Measurements from ENCODE around the gene STEAP4.
A peak's percentile ranks its signal among the peaks of the same experiment; 100 is the strongest.

STEAP4 gene

GRCh38 chr7:88315522-88315921 is 8.8 kb upstream of the STEAP4 start:
- DNase-seq (ENCODE audit: low read depth, low spot score) = no peak
- H3K27ac ChIP-seq = no peak overlapping the region

DNA sequence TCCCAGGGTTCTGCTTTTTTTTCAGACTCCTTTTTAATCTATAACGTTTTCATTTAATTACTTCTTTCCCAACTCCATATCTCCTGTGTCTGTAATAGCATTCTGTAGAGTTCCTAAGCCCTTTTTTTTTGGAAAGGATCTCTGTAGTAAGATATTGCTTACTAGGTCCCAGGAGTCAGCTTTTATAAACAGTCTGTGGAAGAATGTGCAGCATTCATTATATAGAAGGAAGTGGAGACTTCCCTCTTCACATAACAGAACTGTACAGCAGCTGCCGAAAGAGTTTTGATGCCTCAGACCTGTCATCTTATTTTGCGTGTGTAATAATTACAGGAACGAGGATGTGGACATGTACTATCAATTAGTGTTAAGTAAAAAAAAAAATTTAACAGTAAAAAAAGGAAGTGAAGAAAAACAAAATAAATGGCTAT is 7.4 kb upstream of the STEAP4 start:
- no peak overlapping the region for H3K27ac ChIP-seq
- DNase-seq (ENCODE audit: low read depth, low spot score) = no peak

DNA sequence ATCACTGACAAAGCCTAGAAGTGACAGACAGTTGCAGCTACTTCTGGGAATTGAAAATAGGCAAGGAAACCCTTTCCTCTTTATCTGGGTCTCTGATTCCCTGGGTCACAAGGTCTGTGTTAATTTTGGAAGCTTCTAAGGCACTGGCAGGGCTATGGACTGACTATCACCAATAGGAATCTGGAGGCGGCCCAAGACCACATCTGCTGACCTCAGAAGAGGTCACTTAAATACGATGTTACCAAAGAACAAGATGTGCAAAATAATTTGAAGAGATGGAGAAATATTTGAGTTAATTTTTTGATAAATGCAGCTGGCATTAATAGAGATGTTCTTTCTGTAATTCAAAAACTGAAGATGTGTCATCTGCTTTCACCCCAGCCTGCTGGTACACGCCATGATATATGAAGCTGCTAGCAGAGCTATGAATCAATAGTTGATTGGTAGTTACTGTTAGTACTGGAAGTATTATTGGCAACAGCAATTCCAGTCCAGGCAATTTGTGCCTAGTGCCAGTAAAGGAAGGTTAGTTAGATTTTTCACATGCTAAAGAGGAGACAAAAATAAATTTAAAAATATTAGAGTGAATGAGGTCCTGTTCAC is 5.5 kb upstream of the STEAP4 start:
- no peak overlapping the region for H3K27ac ChIP-seq

GRCh38 chr7:88311675-88312036 is 5.0 kb upstream of the STEAP4 start:
- DNase-seq (ENCODE audit: low read depth, low spot score) = no peak
- no peak overlapping the region for H3K27ac ChIP-seq

More for the DNA sequence above, 5.5 kb upstream of the STEAP4 start:
- DNase-seq (ENCODE audit: low read depth, low spot score) = no peak

DNA sequence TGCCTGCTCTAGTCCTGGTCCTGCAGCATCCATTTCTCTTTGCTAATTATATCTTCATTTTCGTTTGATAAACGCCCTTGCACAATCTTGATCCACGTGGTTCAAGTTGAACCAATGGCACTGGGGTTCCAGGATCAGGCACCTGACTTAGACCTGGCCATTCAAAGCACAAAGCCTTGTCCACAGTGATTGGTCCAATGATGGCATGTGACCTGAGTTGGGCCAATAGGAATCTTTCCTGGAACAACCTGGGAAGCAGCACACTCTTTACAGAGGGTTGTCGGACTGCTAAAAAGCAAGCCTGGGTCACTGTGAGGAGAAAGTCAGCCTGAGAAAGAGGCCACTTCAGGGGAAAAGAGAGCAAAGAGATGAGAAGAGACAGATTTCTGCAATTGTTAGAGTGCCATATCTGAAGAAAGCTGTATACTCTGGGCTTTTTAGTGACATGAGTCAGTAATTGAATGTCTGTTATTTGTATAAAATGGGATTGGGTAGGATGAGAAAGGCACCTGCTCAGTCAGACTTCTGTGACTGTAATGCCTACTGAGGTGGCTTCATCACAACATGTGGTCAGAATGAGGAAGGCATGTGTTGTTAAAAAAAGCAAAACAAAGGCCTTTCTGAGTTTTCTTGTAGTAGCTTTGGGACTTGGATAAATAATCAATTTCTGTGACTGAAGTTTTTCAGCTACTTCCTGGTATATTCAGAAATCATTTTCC is 4.4 kb upstream of the STEAP4 start:
- no peak overlapping the region for H3K27ac ChIP-seq
- DNase-seq (ENCODE audit: low read depth, low spot score) = no peak

GRCh38 chr7:88309819-88310218 is 3.1 kb upstream of the STEAP4 start:
- no peak for DNase-seq (ENCODE audit: low read depth, low spot score)
- no peak overlapping the region for H3K27ac ChIP-seq

DNA sequence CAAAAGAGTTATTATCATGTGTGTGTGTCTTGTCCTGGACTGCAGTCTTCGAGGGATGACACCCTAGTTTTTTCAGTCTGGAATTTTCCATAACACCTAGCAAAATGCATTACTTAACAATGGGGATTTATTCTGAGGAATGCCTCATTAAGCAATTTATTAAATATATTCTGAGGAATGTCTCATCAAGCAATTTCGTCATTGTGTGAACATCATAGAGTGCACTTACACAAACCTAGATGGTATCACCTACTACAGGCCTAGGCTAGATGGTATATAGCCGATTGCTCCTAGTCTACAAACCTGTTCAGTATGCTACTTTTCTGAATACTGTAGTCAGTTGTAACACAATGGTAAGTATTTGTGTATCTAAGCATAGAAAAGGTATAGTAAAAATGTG is 1.1 kb upstream of the STEAP4 start:
- H3K27ac ChIP-seq = no peak overlapping the region
- no peak for DNase-seq (ENCODE audit: low read depth, low spot score)

DNA sequence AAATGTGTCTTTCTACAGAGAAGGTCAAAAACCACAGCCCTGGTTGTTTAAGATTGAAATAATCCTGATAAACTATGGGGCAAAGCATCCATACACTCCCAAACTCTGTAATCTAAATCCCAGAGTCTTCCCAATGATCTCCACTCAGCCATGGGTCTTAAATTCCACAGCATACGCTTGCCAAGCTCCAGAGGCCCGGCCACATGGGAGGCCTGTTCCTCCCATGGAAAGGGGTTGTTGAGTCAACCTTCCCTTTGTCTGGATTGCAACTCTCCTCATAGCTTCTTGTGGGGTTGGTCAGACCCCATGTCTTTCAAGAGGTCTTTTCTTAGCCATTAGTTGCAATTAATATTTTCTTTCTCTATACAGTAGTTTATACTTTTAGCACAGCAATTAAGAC is 718 bp upstream of the STEAP4 start:
- H3K27ac ChIP-seq = no peak overlapping the region
- no peak for DNase-seq (ENCODE audit: low read depth, low spot score)

DNA sequence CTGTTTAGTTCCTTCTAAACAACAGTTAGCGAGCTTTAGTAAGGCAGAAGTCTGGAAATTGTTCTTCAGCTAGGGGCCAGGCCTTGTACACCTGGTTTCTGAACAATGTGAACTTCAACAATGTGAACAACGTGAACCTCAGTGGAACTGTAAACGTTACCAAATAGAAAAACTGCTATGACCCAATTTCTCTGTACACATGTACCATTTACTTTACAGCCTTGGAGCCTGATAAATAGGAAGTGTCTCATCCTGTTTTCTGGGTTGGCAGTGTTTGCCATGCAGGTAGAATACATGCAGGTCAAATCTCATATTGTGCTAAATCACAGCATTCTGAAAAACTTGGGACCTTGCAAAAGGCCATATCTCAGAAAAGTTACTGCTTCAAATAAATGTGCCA is 1.6 kb downstream of the STEAP4 start:
- H3K27ac ChIP-seq = no peak overlapping the region
- no peak for DNase-seq (ENCODE audit: low read depth, low spot score)

DNA sequence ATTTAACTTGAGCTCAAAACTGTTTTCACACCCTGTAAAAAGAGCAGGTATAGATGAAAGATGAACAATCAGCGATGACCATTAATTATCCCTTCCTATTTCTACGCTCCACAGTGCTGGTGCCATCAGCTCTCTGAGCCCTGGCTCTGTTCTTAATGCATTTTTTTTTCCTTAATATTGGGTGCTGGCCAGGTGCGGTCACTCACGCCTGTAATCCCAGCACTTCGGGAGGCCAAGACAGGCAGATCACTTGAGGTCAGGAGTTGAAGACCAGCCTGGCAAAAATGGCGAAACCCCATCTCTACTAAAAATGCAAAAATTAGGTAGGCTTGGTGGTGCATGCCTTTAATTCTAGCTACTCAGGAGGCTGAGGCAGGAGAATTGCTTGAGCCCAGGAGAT is 4.2 kb downstream of the STEAP4 start:
- no peak for DNase-seq (ENCODE audit: low read depth, low spot score)
- no peak overlapping the region for H3K27ac ChIP-seq

- DNase-seq (ENCODE audit: low read depth, low spot score) = no peak
- H3K27ac ChIP-seq = no peak overlapping the region
These were observed 4.8 kb downstream of the STEAP4 start for GRCh38 chr7:88301924-88302323.

- H3K27ac ChIP-seq = no peak overlapping the region
- no peak for DNase-seq (ENCODE audit: low read depth, low spot score)
These were observed 6.2 kb downstream of the STEAP4 start for GRCh38 chr7:88300401-88300945.

- no peak overlapping the region for H3K27ac ChIP-seq
- no peak for DNase-seq (ENCODE audit: low read depth, low spot score)
These were observed 7.6 kb downstream of the STEAP4 start for GRCh38 chr7:88299126-88299525.

DNA sequence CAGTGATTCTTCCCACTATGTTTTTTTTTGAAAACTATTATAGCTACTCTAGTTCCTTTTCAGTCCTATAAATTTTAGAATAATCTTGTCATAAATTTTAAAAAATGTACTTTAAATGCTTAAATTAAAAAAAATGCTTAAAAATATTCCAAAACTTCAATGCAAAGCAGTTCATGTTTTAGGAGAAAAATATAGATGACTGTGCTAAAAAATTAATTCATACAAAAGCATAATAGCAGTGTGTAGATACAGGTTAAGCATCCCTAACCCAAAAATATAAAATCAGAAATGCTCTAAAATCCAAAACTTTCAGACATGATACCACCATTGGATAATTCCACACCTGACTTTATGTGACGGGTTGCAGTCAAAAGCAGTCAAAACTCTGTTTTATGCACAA is 12.8 kb downstream of the STEAP4 start:
- no peak for DNase-seq (ENCODE audit: low read depth, low spot score)
- H3K27ac ChIP-seq = peak overlapping the region; percentile 87

DNA sequence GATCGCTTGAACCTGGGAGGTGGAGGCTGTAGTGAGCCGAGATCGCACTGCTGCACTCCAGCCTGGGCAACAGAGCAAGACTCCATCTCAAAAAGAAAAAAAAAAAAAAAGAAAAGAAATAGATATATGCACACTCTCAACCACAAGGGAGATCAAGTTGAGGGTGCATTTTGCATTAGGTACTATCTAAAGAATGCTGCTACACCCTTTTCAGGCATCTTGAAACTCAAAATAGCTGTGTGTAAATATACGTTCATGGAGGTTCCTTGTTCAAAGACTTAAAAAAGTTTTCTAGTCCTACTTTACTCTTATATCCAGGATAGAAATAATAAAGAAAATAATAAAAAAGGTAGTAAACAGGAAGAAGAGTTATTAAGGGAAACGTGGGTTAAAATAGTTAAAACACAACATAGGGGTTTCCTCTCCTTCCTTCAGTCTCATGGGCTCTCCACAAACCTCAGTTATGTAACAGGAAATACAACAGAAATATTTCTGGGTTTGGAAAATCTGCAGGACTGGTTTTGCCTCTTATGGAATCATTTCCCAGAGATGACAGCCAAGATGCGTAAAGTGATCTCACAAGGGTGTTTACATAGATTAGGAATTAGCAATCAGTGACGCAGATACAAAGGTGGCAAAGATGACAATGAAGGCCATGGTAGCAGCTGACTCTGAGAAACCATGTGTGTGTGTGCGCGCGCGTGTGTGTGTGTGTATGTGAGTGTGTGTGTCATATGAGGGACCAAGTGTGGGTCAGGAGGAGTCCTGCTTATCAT is 15.1 kb downstream of the STEAP4 start:
- peak overlapping the region; percentile 87 for H3K27ac ChIP-seq
- DNase-seq (ENCODE audit: low read depth, low spot score) = peak; percentile 98

- H3K27ac ChIP-seq = peak overlapping the region; percentile 87
These were observed 16.2 kb downstream of the STEAP4 start for GRCh38 chr7:88290491-88290890.

DNA sequence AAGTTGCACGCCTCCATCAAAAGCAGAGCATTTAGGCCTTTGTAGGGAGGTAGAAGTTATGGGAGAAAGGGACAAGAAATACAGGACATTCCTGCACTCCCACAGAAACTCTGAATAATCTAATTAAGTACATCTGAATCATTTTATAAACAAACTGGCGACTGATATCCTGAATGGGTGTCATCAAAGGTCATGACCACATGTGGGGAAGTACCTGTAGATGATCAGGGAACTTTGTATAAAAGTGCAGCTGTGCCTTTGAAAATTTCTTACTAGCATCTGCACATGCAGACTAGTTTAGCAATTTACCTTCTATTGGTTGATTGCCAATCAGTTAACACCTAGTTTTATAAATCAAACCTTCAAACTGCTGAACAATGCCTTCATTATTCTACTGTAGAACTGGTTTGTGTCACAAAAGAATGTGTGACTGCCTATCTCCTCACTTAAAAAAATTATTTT is 17.1 kb downstream of the STEAP4 start:
- peak; percentile 95 for DNase-seq (ENCODE audit: low read depth, low spot score)
- peak overlapping the region; percentile 87 for H3K27ac ChIP-seq

More at GRCh38 chr7:88290491-88290890, 16.2 kb downstream of the STEAP4 start:
- DNase-seq (ENCODE audit: low read depth, low spot score) = no peak

DNA sequence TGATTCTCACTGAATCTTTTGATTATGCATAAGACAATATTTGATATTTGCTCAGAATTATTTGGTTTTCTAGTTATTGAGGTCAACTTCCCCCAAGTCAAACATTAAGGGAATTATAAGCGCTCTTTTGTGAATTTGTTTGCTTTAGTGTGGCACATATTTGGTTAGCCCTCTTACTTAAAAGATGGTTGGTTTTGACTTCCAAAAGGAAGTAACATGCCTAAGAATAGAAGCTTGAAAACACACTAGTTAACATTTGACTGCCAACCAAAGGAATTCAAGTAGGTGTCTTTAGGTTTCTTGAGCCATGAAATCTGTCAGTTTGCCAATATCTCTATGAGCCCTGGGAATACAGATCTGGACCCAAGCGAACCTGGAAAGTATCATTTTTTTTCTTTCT is 24.9 kb downstream of the STEAP4 start:
- DNase-seq (ENCODE audit: low read depth, low spot score) = no peak
- H3K27ac ChIP-seq = peak overlapping the region; percentile 9

DNA sequence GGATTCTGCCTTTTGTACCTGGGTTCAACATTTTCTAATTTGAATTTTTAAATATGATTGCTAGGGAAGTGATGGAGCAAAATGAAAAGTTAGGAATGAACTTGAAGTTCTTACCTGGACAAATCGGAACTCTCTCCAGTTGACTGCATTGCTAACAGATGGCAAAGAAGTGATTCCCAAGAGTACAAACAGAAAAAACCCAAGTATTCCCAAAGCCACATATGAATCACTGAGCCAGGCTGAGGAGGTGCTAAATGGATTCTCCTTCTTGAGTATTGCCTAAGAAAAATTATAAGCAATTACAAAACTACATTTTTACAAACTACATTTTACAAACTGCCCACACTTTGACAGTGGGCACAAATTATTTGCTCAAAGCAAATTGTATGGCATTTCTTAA is 25.9 kb downstream of the STEAP4 start:
- peak overlapping the region; percentile 5 for H3K27ac ChIP-seq
- no peak for DNase-seq (ENCODE audit: low read depth, low spot score)

- no peak for DNase-seq (ENCODE audit: low read depth, low spot score)
- peak overlapping the region; percentile 76 for H3K27ac ChIP-seq
These were observed 27.4 kb downstream of the STEAP4 start for GRCh38 chr7:88279323-88279722.

DNA sequence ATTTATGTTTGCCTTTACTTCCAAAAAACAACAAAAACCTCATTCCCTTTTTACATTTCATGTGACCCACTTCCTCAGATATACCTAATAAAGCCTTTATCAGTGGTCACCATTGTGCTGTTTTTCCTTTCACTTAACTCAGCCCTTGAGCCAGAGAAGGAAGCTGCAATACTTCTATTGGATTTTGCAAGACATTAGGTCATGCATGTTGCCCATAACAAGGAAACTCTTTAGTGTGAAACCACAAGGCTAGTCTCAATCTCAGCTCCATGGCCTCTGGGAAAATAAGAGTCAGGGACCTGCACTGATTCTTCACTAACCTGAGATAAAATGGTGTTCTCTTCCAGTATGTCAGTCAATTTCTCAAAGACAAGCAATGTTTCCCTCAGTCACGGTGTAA is 27.8 kb downstream of the STEAP4 start:
- peak overlapping the region; percentile 76 for H3K27ac ChIP-seq
- DNase-seq (ENCODE audit: low read depth, low spot score) = peak; percentile 66
